ENCODE measurements around the gene NCBP3. TPM values are rescaled to one million over a fixed set of nuclear protein-coding genes. Genes with fewer than 3 reads are reported as not detected.
A peak's percentile ranks its signal among the peaks of the same experiment; 100 is the strongest.
"Not testable (repeated sequence)": the region's sequence is repeated elsewhere in the genome, so short reads cannot be mapped to it uniquely, and the experiment has no call there.

The NCBP3 gene
- total RNA-seq, 6 experiments from 2014 or later = 8.6 to 15.1 (median 10.5) TPM

DNA sequence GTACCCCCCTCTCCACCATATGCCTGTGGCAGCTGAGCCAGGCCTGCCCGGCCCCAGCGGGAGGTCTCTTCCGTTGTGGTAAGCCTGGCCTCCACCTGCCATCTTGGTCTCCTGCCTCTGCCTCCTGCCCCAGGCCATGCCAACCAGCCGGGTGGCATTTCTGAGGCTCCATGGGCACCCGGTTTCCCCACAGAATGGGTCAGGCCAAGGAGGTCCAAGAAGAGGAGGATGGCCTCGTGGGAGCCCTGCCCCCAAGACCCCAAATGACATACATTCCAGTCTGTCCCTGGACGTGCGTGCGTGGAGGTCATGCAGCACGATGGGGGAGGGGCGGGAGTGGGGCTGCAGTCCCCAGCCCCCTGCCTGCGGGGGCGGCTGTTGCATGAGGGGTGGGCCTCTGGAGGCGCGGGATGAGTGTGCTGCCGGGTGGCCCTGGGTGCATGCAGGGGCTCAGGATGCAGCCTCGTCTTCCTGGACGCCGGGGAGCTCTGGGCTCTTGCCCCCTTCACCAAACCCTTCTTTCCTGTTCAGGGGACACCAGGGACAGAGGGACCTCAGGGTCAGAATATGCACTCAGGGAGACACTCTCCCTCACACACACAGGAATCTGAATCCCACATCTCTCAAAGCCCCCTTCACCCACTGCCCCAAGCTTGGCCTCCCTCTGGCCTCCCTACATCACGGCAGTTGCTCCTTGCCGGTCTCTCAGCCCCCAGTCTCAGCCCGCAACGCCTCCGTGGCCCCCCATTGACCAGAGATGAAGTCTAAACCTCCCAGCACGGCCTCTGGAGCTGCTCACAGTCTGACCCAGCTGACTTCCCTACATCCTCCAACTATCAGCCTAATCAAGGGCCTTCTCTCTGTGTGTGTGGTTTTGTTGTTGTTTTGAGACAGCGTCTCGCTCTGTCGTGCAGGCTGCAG, 16.0 kb upstream of the NCBP3 start:
- WGBS (ENCODE audit: insufficient coverage, low coverage, low lambda C conversion rate, missing lambda C conversion rate) = 78% methylated on average over 7 of the region's 28 CpGs
- Histone ChIP-seq H3K27me3 (no peaks in the 10 kb centered on the region), H3K27ac (no peak overlapping the region), H3K4me1 (no peaks in the 10 kb centered on the region), H3K9me3 (no peaks in the 10 kb centered on the region), H3K4me3 (no peak overlapping the region), H3K36me3 (no peaks in the 10 kb centered on the region)
- no peak for ATAC-seq
- intact Hi-C loops (cut with DNase I) = no loop called here
- peak in 1 of 3 donors; percentile 42 for DNase-seq
- TF ChIP-seq POLR2A (IDR thresholded peaks at IDR 0.05) = no peak

DNA sequence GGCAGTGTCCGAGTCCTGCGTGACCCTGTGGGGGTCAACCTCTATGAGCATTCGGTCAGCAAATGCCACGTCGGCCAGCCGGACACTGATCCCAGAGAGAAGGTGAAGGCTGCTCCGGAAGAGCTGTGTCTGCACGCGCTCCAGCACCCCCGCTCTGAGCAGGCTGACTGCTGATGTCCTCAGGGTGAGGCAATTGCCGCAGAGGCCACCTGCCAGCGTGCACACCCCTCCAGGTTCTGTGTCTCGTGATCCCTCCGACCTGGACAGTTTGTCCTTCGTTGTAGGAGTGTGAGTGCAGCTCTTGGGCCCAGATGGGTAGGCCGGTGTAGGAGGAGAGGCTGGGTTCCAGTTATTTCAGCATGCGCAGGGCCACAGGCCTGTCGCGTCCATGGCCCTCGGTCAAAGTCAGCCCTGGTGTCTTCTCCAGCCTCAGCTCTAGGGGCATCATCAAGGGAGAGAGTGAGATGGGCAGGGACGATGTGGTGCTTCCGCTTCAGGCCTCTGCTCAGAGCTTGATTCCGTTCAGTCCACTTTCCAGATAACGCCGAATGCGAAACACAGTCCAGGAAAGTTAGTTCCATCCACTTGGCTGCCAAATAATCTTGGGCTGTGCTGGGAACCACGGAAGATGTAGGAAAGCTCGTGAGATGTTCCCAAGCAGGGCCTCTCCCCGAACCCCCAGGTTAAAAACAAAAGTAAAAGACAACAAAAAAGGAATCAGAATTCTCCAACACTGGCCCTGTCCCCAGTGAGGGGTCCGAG, 15.1 kb upstream of the NCBP3 start:
- Histone ChIP-seq H3K27ac (no peak overlapping the region), H3K9me3 (no peaks in the 10 kb centered on the region), H3K4me1 (no peaks in the 10 kb centered on the region), H3K27me3 (no peaks in the 10 kb centered on the region), H3K4me3 (no peak overlapping the region), H3K36me3 (no peaks in the 10 kb centered on the region)
- ATAC-seq (no peak), DNase-seq (peak in 1 of 3 donors; percentile 33)
- TF ChIP-seq, protein P1, sequence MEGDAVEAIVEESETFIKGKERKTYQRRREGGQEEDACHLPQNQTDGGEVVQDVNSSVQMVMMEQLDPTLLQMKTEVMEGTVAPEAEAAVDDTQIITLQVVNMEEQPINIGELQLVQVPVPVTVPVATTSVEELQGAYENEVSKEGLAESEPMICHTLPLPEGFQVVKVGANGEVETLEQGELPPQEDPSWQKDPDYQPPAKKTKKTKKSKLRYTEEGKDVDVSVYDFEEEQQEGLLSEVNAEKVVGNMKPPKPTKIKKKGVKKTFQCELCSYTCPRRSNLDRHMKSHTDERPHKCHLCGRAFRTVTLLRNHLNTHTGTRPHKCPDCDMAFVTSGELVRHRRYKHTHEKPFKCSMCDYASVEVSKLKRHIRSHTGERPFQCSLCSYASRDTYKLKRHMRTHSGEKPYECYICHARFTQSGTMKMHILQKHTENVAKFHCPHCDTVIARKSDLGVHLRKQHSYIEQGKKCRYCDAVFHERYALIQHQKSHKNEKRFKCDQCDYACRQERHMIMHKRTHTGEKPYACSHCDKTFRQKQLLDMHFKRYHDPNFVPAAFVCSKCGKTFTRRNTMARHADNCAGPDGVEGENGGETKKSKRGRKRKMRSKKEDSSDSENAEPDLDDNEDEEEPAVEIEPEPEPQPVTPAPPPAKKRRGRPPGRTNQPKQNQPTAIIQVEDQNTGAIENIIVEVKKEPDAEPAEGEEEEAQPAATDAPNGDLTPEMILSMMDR (IDR thresholded peaks at IDR 0.05) = no peak
- TF ChIP-seq POLR2A (IDR thresholded peaks at IDR 0.05) = no peak
- intact Hi-C loops (cut with DNase I) = no loop called here
- WGBS (ENCODE audit: insufficient coverage, low coverage, low lambda C conversion rate, missing lambda C conversion rate) = 75% methylated on average over 2 of the region's 30 CpGs

DNA sequence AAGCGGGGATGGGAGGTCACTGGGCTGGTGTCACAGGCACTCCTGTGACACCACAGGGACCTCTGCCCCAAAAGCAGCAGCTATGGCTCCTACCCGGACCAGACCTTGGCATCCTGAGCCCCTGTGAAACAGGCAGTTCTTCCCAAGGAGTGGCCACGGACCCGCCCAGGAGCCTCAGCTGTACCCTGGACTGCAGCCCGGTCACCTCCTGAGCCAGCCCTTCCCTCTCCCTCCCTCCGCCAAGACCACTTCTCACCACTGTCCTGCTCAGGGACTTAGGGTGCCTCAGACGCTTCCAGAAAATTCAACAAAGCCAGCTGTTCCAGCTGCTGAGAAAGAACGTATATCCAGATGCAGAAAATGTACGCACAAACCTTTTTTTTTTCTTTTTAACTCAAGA, 13.9 kb upstream of the NCBP3 start:
- ATAC-seq (no peak), DNase-seq (peak in 1 of 3 donors; percentile 37)
- Histone ChIP-seq H3K4me3 (no peak overlapping the region), H3K27ac (no peak overlapping the region), H3K9me3 (no peaks in the 10 kb centered on the region), H3K4me1 (no peaks in the 10 kb centered on the region), H3K36me3 (no peaks in the 10 kb centered on the region), H3K27me3 (no peaks in the 10 kb centered on the region)
- 55% methylated on average over 4 of the region's 9 CpGs for WGBS (ENCODE audit: insufficient coverage, low coverage, low lambda C conversion rate, missing lambda C conversion rate)
- intact Hi-C loops (cut with DNase I) = no loop called here
- TF ChIP-seq, protein P1 (IDR thresholded peaks at IDR 0.05) = no peak
- no peak for TF ChIP-seq POLR2A (IDR thresholded peaks at IDR 0.05)

DNA sequence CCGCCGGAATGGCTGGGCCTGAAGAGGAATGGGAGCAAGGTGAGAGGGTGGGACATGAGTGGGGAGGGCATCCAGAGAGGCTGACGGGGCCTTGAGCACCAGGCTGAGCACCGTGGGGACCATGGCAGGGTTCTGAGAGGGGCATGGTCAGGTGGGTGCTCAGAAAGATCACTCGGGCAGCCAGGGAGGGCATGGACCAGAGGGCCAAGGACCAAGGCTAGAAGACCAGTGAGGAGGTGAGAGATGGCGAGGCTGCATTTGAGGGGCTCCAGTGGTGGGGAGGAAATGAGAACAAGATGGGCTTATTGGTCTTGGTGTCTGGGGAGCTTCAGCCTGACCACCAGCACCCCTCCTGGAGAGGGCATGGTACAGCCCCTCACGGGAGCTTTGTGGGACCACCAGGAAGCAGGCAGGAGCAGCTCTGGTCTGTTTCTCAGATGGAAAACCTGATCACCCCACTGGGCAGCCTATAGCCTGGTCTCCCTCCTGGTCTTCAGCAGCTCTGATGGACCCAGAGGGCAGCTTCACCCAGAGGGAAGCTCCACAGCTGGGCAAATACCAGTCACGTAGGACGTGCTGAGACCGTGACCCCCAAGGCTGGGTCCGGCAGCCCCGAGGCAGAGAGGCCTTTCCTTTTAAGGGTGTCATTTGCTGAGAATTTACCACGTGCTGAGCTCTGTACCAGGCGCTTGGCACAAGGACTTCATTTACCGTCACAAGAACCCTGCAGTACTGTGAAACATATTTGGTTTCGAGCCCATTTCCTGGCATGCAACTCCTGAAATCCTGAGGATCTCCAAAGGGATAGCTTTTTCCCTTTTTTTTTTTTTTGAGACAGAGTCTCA, 11.4 kb upstream of the NCBP3 start:
- no peak for TF ChIP-seq POLR2A (IDR thresholded peaks at IDR 0.05)
- TF ChIP-seq, protein P1 (IDR thresholded peaks at IDR 0.05) = no peak
- intact Hi-C loops (cut with DNase I) = no loop called here
- Histone ChIP-seq H3K4me3 (no peak overlapping the region), H3K36me3 (no peaks in the 10 kb centered on the region), H3K27ac (no peak overlapping the region), H3K4me1 (no peaks in the 10 kb centered on the region), H3K9me3 (no peaks in the 10 kb centered on the region), H3K27me3 (no peaks in the 10 kb centered on the region)
- DNase-seq = no peak
- ATAC-seq = peak in 1 of 4 donors; percentile 18
- WGBS (ENCODE audit: insufficient coverage, low coverage, low lambda C conversion rate, missing lambda C conversion rate) = 77% methylated on average over 7 of the region's 16 CpGs

DNA sequence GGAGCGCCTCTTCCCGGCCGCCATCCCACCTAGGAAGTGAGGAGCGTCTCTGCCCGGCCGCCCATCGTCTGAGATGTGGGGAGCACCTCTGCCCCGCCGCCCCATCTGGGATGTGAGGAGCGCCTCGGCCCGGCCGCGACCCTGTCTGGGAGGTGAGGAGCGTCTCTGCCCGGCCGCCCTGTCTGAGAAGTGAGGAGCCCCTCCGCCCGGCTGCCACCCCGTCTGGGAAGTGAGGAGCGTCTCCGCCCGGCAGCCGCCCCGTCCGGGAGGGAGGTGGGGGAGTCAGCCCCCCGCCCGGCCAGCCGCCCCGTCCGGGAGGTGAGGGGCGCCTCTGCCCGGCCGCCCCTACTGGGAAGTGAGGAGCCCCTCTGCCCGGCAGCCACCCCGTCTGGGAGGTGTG, 8.2 kb upstream of the NCBP3 start:
- H3K4me1 ChIP-seq; H3K27ac ChIP-seq; H3K9me3 ChIP-seq; intact Hi-C loops (cut with DNase I); ATAC-seq; H3K4me3 ChIP-seq; H3K36me3 ChIP-seq; H3K27me3 ChIP-seq: not testable (repeated sequence)
- no CpG with 5 or more reads among the region's 36 CpGs for WGBS (ENCODE audit: insufficient coverage, low coverage, low lambda C conversion rate, missing lambda C conversion rate)
- DNase-seq = peak in 1 of 3 donors; percentile 16
